HepG2 (cell line): ENCODE data around the gene RASSF8. TPM values are rescaled to one million over a fixed set of nuclear protein-coding genes. Genes with fewer than 3 reads are reported as not detected.

Experiments
- ATAC-seq: fragments of 200-7000 bp; cut with Tn5 transposase; 3 replicates; pipeline ENCODE4 v1.9.1; 2020; ENCODE audit warnings: mild to moderate bottlenecking, moderate library complexity
- BruUV-seq: library from RNA; stranded (reverse); fragments of 400-500 nt; replicated peaks from 2 replicates; lab custom pipeline; 2021; lab: Mats Ljungman, UMichigan
- CTCF ChIA-PET: fragments of 300-600 bp; formaldehyde crosslinking; extraction: SDS; loops from one replicate; lab custom pipeline; 2021; ENCODE audit warnings: low total read pairs, inconsistent platforms, low intra/inter-chr PET ratio; lab: Yijun Ruan, JAX
- POLR2A ChIA-PET: fragments of 350-600 bp; sonication (Branson Sonifier 250); formaldehyde crosslinking; loops from one replicate; lab custom pipeline; 2020; ENCODE audit warnings: antibody characterized with exemption, inconsistent platforms; lab: Yijun Ruan, JAX
- DNase-seq: peaks from one replicate; pipeline ENCODE4 v3.0.0-alpha.2; 2015; ENCODE audit warnings: low spot score
- FAIRE-seq: peaks from 3 replicates; lab custom pipeline; 2011; peaks lifted over from hg19 to GRCh38; lab: Jason Lieb, UNC
- H2AFZ ChIP-seq: one replicate; pipeline ENCODE4 v1.6.1; 2011; ENCODE audit warnings: low read length, inconsistent platforms
- H3K27ac ChIP-seq: fragments of 300-600 bp; 3 replicates; pipeline ENCODE4 v1.8.0; 2011; ENCODE audit warnings: mixed run types, mild to moderate bottlenecking, mixed read lengths, low read length, inconsistent platforms; ENCODE audit not compliant: insufficient read depth; ENCODE audit errors: extremely low read length
- H3K27me3 ChIP-seq, 2 experiments: fragments of 200-600 bp in 1 of 2; 2 replicates in 1 of 2; 3 replicates in 1 of 2; pipeline versions ENCODE4 v1.6.0 to v1.8.0; 2011; ENCODE audit warnings: low read length in 2 of 2, mild to moderate bottlenecking in 2 of 2, moderate library complexity in 2 of 2, inconsistent platforms in 1 of 2; ENCODE audit not compliant: insufficient read depth in 2 of 2, control insufficient read depth in 1 of 2
- H3K36me3 ChIP-seq, 2 experiments: fragments of 200-600 bp in 1 of 2; replicated peaks in 1 of 2; 2 replicates in 1 of 2; 3 replicates in 1 of 2; pipeline versions ENCODE4 v1.5.1 to v1.8.0; 2011; ENCODE audit warnings: low read length in 2 of 2, inconsistent platforms in 1 of 2; ENCODE audit not compliant: insufficient read depth in 2 of 2, control insufficient read depth in 1 of 2
- H3K4me1 ChIP-seq: 2 replicates; pipeline ENCODE4 v1.5.1; 2012; ENCODE audit warnings: low read length, inconsistent platforms; ENCODE audit not compliant: insufficient read depth
- H3K4me2 ChIP-seq: 2 replicates; pipeline ENCODE4 v1.6.0; 2011; ENCODE audit warnings: low read depth, low read length, inconsistent platforms
- H3K4me3 ChIP-seq, 3 experiments: fragments of 200-600 bp in 1 of 3; sonication (generic), shearing (Covaris generic) in 1 of 3; replicated peaks in 1 of 3; 2 replicates each; pipeline ENCODE4 v1.5.1; 2011 to 2016; ENCODE audit warnings: low read length in 3 of 3, inconsistent platforms in 2 of 3, low read depth in 2 of 3, mild to moderate bottlenecking in 2 of 3, control low read depth in 1 of 3, mixed read lengths in 1 of 3; ENCODE audit not compliant: insufficient read depth in 1 of 3
- H3K79me2 ChIP-seq: one replicate; pipeline ENCODE4 v1.6.1; 2011; ENCODE audit warnings: low read length, inconsistent platforms; ENCODE audit not compliant: insufficient read depth
- H3K9ac ChIP-seq: 2 replicates; pipeline ENCODE4 v1.6.0; 2011; ENCODE audit warnings: mild to moderate bottlenecking, low read depth, low read length, inconsistent platforms; ENCODE audit not compliant: insufficient read depth
- H3K9me3 ChIP-seq: 2 replicates; pipeline ENCODE4 v1.5.1; 2012; ENCODE audit warnings: mild to moderate bottlenecking, low read length
- H4K20me1 ChIP-seq: 2 replicates; pipeline ENCODE4 v1.6.0; 2011; ENCODE audit warnings: inconsistent platforms, mild to moderate bottlenecking, low read length, moderate library complexity; ENCODE audit not compliant: insufficient read depth
- CBFB ChIP-seq: sonication (generic); formaldehyde crosslinking; IDR thresholded peaks from 2 replicates; pipeline ENCODE4 v1.4.0; 2020; ENCODE audit warnings: missing genetic modification reagents
- ESRRA ChIP-seq: sonication (generic); formaldehyde crosslinking; IDR thresholded peaks from 2 replicates; pipeline ENCODE4 v1.5.1; 2020; ENCODE audit warnings: mild to moderate bottlenecking, low read depth, missing genetic modification reagents
- HOXA9 ChIP-seq: sonication (generic); formaldehyde crosslinking; IDR thresholded peaks from 2 replicates; pipeline ENCODE4 v1.8.1; 2022; ENCODE audit warnings: missing genetic modification reagents, mild to moderate bottlenecking, moderate library complexity, borderline replicate concordance
- MAZ ChIP-seq, 2 experiments: sonication (generic) in 1 of 2; formaldehyde crosslinking in 1 of 2; IDR thresholded peaks; 2 replicates each; pipeline versions ENCODE4 v1.5.0 to v1.6.1; 2012 to 2020; ENCODE audit warnings: low read depth in 2 of 2, mild to moderate bottlenecking in 2 of 2, borderline replicate concordance in 1 of 2, improper control_type of control experiment in 1 of 2, low read length in 1 of 2, missing genetic modification reagents in 1 of 2, moderate library complexity in 1 of 2
- SIN3A ChIP-seq: IDR thresholded peaks from 2 replicates; pipeline ENCODE4 v1.6.1; 2011; ENCODE audit warnings: low read depth, mild to moderate bottlenecking, control low read depth, low read length, borderline replicate concordance
- SRSF4 ChIP-seq: fragments of 200-400 bp; formaldehyde crosslinking; IDR thresholded peaks from one replicate; pipeline ENCODE4 v1.6.1; 2018; ENCODE audit warnings: mild to moderate bottlenecking, low read depth, low read length, moderate library complexity; ENCODE audit not compliant: poor library complexity, severe bottlenecking
- ZNF251 ChIP-seq: sonication (generic); formaldehyde crosslinking; IDR thresholded peaks from 2 replicates; pipeline ENCODE4 v1.9.0; 2021; ENCODE audit warnings: mild to moderate bottlenecking, missing genetic modification reagents
- ZNF816 ChIP-seq: sonication (generic); formaldehyde crosslinking; IDR thresholded peaks from 2 replicates; pipeline ENCODE4 v1.8.0; 2022; ENCODE audit warnings: missing genetic modification reagents, mild to moderate bottlenecking, borderline replicate concordance
- WGBS: methylation state at CpG from one replicate; pipeline ENCODE4 v1.1.6; 2017; ENCODE audit warnings: low lambda C conversion rate; 5-methylcytosine and 5-hydroxymethylcytosine counted together
- in situ Hi-C: cut with HindIII; loops from 2 replicates; pipeline ENCODE4 v1.10.0; 2017; ENCODE audit warnings: low pct_unique_long_range_greater_than_20kb; ENCODE audit not compliant: extremely low pct_ligation_motif_present
- intact Hi-C: fragments of 100-400 bp; cut with micrococcal nuclease; formaldehyde crosslinking; loops from one replicate; pipeline ENCODE4 v1.10.0; 2022; ENCODE audit not compliant: unreplicated experiment
- polyA plus RNA-seq, 8 experiments: library from polyadenylated mRNA; depleted of rRNA in 3 of 8; stranded (reverse) in 7 of 8; unstranded in 1 of 8; fragments of >200 nt; fragmentation: Illumina TruSeq in 4 of 8; extraction: Trizol in 4 of 8; gene quantifications; 2 replicates each; pipeline versions ENCODE4 v1.2.1 to v1.2.3, GENCODE V29; 2011 to 2016; ENCODE audit warnings: low read depth in 4 of 8, missing spikeins in 1 of 8, mixed read lengths in 1 of 8; ENCODE audit not compliant: insufficient read depth in 1 of 8
- total RNA-seq, 5 experiments: library from RNA; depleted of rRNA; stranded (reverse); fragments of >200 nt; fragmentation: Illumina TruSeq; extraction: Trizol; gene quantifications; 2 replicates each; pipeline ENCODE4 v1.2.3, GENCODE V29; 2016; ENCODE audit warnings: low read depth in 1 of 5
- TF ChIP-seq, protein P1 (sequence below): sonication (generic); formaldehyde crosslinking; IDR thresholded peaks from 2 replicates; pipeline ENCODE4 v1.4.0; 2020; ENCODE audit warnings: missing genetic modification reagents
- TF ChIP-seq, protein P2 (sequence below): sonication (generic); formaldehyde crosslinking; IDR thresholded peaks from 2 replicates; pipeline ENCODE4 v1.8.0; 2022; ENCODE audit warnings: missing genetic modification reagents, mild to moderate bottlenecking, inconsistent platforms, borderline replicate concordance

RASSF8 gene
- total and polyA plus RNA-seq, 2 of the 13 experiments (the other 11 are each of a cell fraction or from before 2014, with no cell fraction given): 0.82 to 9.2 TPM

DNA sequence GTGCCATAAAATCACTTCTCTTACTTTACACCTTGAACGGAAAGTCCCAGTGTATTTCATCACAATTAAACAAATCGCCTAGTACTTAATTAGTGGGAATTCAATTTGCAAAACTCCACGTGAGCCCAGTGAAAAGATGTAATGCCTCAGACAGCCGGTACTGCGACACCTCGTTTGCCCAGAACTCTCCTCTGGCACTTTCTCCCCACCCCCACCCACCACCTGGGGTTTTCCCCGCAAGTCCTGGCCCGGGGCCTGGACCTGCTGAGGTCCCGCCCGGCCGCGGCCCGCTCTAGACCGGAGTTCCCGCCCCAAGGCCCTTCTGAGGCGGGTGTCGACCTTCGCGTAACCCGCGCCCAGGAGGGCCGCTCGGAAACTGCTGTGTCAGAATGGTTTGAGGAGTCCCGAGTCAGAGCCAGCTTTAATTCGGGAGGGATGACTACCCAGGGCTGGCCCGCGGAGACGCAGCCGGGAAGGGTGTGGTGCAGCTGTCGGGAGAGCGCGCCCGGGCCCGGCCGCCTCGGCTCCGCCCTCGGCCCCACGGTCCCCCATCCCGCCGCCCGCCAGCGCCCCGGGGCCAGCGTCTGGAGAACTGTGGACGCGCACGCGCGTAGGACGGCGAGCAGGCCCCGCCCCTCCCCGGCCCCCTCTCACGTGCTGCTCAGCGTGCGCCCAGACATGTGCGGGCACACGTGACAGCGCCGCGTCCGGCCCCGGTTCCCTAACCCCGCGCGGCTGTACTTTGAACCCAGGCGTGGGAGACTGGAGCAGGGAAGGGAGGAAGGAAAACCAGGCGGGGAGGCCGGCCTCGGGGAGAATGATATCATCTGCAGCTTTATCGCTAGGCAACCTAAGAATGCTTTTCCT is 155.6 kb downstream of the RASSF8 start (continued):
- TF ChIP-seq ZNF251 (CRISPR knock-in tag) (no peak), SRSF4 (no peak)
- TF ChIP-seq, all 625 proteins: peak for 309

DNA sequence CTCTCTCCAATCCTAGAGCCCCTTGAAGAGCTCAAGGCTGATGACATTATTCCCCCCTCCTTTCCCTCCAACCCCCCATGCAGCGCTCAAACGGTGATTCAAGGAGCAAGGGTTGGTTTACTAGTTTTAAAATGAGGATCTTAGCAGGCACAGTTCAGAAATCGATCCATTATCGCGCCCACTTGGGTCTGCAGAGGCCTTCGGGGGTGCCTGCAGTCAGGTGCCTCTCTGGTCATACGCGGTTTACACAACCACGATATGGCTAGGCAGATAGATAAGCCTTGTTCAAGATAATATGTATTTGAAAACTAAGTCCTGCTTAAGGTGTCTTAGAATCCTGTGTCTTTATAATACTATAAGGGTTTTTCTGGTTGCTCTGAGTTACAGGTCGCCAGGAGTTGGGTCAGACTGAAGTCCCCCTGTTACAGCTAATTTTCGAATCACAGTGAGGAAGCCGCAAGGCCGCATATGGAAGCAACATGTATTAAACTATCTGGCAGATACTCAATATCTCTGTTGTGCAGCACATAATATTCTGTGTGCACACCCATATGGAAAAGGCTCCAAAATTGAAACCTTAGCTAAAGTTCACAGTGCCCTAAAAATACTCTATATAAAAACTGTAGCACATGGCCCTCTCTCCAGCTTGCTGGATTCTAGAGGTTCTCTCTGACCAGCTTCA is 156.4 kb downstream of the RASSF8 start:
- Histone ChIP-seq H3K79me2 (no peaks in the 10 kb centered on the region), H3K36me3 (no peaks in the 10 kb centered on the region), H4K20me1 (no peaks in the 10 kb centered on the region), H3K9ac (peak overlapping the region; percentile 23; the same call in 1 of the 2 replicates), H3K4me2 (peak overlapping the region; percentile 74), H3K27me3 (peaks cover 1 to 8% of the 10 kb centered on the region in 2 experiments; a peak in 1 of 5 replicates), H3K9me3 (no peaks in the 10 kb centered on the region), H3K4me3 (peak overlapping the region in 2 of 3 experiments; percentile 1 to 66; a peak in 2 of 6 replicates), H3K4me1 (peaks cover 18% of the 10 kb centered on the region), H2AFZ (no peak overlapping the region), H3K27ac (no peak overlapping the region)
- intact Hi-C loops (no loop called here), in situ Hi-C loops (no loop called here)
- ATAC-seq (peak; percentile 15; the same call in 2 of the 3 replicates), DNase-seq (no peak), FAIRE-seq (no peak)
- no TSS peak for BruUV-seq
- CTCF ChIA-PET: no interaction called here
- POLR2A ChIA-PET: no interaction called here
- whole genome bisulfite sequencing: 24% methylated on average over 9 of the region's 13 CpGs
- TF ChIP-seq SIN3A: 0 out of 2 replicates have a peak, but pooled peaks have one; percentile 1
- TF ChIP-seq, protein P1, sequence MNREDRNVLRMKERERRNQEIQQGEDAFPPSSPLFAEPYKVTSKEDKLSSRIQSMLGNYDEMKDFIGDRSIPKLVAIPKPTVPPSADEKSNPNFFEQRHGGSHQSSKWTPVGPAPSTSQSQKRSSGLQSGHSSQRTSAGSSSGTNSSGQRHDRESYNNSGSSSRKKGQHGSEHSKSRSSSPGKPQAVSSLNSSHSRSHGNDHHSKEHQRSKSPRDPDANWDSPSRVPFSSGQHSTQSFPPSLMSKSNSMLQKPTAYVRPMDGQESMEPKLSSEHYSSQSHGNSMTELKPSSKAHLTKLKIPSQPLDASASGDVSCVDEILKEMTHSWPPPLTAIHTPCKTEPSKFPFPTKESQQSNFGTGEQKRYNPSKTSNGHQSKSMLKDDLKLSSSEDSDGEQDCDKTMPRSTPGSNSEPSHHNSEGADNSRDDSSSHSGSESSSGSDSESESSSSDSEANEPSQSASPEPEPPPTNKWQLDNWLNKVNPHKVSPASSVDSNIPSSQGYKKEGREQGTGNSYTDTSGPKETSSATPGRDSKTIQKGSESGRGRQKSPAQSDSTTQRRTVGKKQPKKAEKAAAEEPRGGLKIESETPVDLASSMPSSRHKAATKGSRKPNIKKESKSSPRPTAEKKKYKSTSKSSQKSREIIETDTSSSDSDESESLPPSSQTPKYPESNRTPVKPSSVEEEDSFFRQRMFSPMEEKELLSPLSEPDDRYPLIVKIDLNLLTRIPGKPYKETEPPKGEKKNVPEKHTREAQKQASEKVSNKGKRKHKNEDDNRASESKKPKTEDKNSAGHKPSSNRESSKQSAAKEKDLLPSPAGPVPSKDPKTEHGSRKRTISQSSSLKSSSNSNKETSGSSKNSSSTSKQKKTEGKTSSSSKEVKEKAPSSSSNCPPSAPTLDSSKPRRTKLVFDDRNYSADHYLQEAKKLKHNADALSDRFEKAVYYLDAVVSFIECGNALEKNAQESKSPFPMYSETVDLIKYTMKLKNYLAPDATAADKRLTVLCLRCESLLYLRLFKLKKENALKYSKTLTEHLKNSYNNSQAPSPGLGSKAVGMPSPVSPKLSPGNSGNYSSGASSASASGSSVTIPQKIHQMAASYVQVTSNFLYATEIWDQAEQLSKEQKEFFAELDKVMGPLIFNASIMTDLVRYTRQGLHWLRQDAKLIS: no peak
- TF ChIP-seq HOXA9 (CRISPR knock-in tag): peak; percentile 6; the same call in 1 of the 2 replicates
- peak; percentile 74 for TF ChIP-seq ZNF816 (CRISPR knock-in tag)
- no peak for TF ChIP-seq ESRRA
- 0 out of 2 replicates have a peak, but pooled peaks have one; percentile 6 for TF ChIP-seq MAZ (IDR thresholded peaks at IDR 0.05; ENCODE audit: borderline replicate concordance, low read depth, low read length)
- no peak for TF ChIP-seq MAZ (CRISPR knock-in tag; IDR thresholded peaks at IDR 0.05; ENCODE audit: low read depth)
- no peak for TF ChIP-seq CBFB
- TF ChIP-seq, protein P2, sequence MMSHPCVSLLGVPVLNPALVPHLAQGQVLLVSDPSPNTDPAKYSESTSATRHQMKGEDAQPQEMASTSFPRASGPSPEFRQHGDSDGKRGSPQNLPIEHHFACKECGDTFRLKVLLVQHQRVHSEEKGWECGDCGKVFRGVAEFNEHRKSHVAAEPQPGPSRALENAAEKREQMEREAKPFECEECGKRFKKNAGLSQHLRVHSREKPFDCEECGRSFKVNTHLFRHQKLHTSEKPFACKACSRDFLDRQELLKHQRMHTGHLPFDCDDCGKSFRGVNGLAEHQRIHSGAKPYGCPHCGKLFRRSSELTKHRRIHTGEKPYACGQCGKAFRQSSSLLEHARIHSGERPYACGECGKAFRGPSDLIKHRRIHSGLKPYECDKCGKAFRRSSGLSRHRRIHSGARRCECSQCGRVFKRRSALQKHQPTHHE (CRISPR knock-in tag): peak; percentile 19; the same call in 1 of the 2 replicates
